ENCODE measurements around the gene REC114.

Gene REC114

DNA sequence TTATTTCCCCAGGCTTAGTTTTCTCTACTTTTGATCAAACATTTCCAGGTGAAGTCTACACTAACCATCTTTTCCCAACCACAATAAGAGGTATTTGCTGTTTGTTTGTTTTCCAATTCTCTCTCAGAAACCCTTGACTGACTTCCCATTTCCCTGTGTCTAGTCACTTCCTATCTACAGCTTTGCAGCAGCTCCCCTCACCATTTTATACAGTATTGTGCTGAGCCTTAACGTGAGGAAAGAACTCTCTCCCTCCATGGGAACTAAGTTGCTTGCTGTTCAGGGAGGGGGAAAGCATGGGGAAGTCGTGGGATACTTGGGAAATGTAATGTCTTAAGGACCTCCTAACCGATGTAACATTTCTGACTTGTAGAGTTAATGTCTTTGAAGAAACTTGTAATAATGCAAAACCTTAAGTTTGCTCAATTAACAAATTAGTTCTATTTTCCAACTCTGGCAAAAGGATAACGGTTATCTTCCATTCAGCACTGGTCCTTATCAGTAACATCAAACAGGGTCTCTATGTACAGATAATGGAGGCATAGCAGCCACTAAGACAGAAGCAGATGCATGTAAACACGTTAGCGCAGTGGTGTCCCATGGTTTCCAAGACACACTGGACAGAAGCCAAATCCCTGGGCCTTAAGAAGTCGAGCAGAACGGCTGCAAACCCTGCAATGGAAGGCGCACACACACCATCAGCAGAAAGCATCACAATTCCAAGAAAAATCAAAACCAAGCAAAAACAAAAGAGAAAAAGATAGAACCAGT lies 150.5 kb downstream of the REC114 start:
- H3K4me3 ChIP-seq (ENCODE audit: low read depth, low read length), result no peak overlapping the region
- TF ChIP-seq, protein P1, sequence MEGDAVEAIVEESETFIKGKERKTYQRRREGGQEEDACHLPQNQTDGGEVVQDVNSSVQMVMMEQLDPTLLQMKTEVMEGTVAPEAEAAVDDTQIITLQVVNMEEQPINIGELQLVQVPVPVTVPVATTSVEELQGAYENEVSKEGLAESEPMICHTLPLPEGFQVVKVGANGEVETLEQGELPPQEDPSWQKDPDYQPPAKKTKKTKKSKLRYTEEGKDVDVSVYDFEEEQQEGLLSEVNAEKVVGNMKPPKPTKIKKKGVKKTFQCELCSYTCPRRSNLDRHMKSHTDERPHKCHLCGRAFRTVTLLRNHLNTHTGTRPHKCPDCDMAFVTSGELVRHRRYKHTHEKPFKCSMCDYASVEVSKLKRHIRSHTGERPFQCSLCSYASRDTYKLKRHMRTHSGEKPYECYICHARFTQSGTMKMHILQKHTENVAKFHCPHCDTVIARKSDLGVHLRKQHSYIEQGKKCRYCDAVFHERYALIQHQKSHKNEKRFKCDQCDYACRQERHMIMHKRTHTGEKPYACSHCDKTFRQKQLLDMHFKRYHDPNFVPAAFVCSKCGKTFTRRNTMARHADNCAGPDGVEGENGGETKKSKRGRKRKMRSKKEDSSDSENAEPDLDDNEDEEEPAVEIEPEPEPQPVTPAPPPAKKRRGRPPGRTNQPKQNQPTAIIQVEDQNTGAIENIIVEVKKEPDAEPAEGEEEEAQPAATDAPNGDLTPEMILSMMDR (IDR thresholded peaks at IDR 0.05; ENCODE audit: low read depth, low read length), result no peak

GRCh38 chr15:73594109-73594508 lies 151.1 kb downstream of the REC114 start:
- TF ChIP-seq, protein P1 (IDR thresholded peaks at IDR 0.05; ENCODE audit: low read depth, low read length), result no peak
- no peak overlapping the region for H3K4me3 ChIP-seq (ENCODE audit: low read depth, low read length)

- TF ChIP-seq, protein P1 (IDR thresholded peaks at IDR 0.05; ENCODE audit: low read depth, low read length), result no peak
- H3K4me3 ChIP-seq (ENCODE audit: low read depth, low read length), result no peak overlapping the region
Observed at GRCh38 chr15:73596174-73596573, 153.2 kb downstream of the REC114 start.

DNA sequence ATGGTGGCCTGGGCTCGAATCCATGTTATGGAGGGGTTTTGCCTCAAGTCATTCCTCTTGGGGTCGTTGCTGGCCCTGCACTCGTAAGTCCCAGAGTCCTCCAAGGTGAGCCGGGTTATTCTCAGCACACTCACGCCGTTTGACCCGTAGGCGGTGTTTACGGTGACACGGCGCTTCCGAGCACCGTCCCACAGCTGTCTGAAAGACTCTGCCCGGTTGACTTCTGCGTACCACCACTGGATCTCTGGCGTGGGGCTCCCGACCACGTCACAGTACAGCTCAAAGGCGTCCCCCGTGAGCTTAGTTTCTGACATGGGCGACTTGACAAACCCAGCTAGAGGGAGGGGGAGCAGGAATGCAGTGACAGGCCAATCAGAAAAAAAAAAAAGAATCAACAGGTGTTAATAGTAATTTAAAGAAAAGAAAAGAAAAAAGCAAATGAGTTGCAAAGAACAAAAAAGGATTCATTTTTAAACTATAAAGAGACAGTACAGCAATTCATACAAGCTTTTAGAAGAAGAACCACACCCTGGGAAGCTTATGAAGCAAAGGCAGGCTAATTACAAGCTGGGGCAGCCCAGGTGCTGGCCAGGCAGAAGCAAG lies 154.2 kb downstream of the REC114 start:
- no peak overlapping the region for H3K4me3 ChIP-seq (ENCODE audit: low read depth, low read length)

GRCh38 chr15:73598530-73599160 lies 155.7 kb downstream of the REC114 start:
- TF ChIP-seq, protein P1 (IDR thresholded peaks at IDR 0.05; ENCODE audit: low read depth, low read length), result no peak
- H3K4me3 ChIP-seq (ENCODE audit: low read depth, low read length), result no peak overlapping the region

More for the DNA sequence above, 154.2 kb downstream of the REC114 start:
- TF ChIP-seq, protein P1 (IDR thresholded peaks at IDR 0.05; ENCODE audit: low read depth, low read length), result no peak

GRCh38 chr15:73599934-73600333 lies 157.0 kb downstream of the REC114 start:
- no peak overlapping the region for H3K4me3 ChIP-seq (ENCODE audit: low read depth, low read length)
- TF ChIP-seq, protein P1 (IDR thresholded peaks at IDR 0.05; ENCODE audit: low read depth, low read length), result no peak
